Neural progenitor cell (in vitro differentiated cells): ENCODE measurements around the gene CRELD2.

Experiments
- CTCF ChIP-seq: fragments of 200-600 bp; sonication (generic); IDR thresholded peaks from 2 replicates; pipeline ENCODE4 v1.5.1; 2017; ENCODE audit warnings: antibody characterized with exemption, mild to moderate bottlenecking
- EZH2 ChIP-seq: fragments of 200-600 bp; sonication (generic); IDR thresholded peaks from 2 replicates; pipeline ENCODE4 v1.6.1; 2017; ENCODE audit warnings: antibody characterized with exemption, mild to moderate bottlenecking, moderate library complexity

- TF ChIP-seq CTCF (no peak), EZH2 (no peak)
Measured at GRCh38 chr22:49897015-49897684, 21.3 kb upstream of the CRELD2 start.
